Measurements from ENCODE around the gene ANKRD34C.

GRCh38 chr15:79311901-79312553, 29.5 kb downstream of the ANKRD34C start:
- no peak for TF ChIP-seq CTCF (IDR thresholded peaks at IDR 0.05; ENCODE audit: low read depth, low read length, poor library complexity, severe bottlenecking)
- no peak for TF ChIP-seq EZH2phosphoT487 (IDR thresholded peaks at IDR 0.05; ENCODE audit: borderline replicate concordance, low read length)

Measured in DOHH2 (cell line).